HG03039 (cell line): Measurements from ENCODE around the gene ARPC3.
A peak's percentile ranks its signal among the peaks of the same experiment; 100 is the strongest.
"Not testable (repeated sequence)": the region's sequence is repeated elsewhere in the genome, so short reads cannot be mapped to it uniquely, and the experiment has no call there.

Experiments used
- ATAC-seq: cut with Tn5 transposase; IDR thresholded peaks from one replicate; pipeline ENCODE4 v1.9.1; 2021; ENCODE audit warnings: mild to moderate bottlenecking, moderate library complexity; ENCODE audit not compliant: unreplicated experiment

ARPC3 gene

DNA sequence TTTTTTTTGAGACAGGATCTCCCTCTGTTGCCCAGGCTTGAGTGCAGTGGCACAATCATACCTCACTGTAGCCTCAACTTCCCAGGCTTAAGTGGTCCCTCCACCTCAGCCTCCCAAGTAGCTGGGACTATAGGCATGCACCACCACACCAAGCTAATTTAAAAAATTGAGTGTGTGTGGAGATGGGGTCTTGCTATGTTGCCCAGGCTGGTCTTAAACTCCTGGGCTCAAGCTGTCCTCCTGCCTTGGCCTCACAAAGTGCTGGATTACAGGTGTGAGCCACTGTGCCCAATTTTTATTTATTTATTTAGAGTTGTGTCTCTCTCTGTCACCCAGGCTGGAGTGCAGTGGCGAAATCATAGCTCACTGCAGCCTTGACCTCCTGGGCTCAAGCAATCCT is 29.5 kb downstream of the ARPC3 start:
- ATAC-seq: not testable (repeated sequence)

DNA sequence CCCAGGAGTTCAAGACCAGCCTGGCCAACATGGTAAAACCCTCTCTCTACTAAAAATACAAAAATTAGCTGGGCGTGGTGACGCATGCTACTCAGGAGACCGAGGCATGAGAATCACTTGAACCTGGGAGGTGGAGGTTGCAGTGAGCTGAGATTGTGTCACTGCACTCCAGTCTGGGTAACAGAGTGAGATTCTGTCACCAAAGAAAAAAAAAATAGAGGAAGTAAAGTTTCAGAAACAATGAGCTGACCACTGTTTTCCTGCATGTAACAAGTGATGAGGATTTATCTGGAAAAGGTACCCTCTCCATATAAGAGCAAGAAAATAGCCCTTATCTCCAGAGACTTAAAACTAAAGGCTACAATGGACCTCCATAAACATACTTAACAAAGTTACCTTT is 33.0 kb downstream of the ARPC3 start:
- not testable (repeated sequence) for ATAC-seq

- ATAC-seq: not testable (repeated sequence)
Observed at GRCh38 chr12:110410086-110410485, 40.1 kb downstream of the ARPC3 start.

- not testable (repeated sequence) for ATAC-seq
Observed at GRCh38 chr12:110405126-110405662, 44.9 kb downstream of the ARPC3 start.

GRCh38 chr12:110403976-110404682 is 46.0 kb downstream of the ARPC3 start:
- ATAC-seq: no peak

DNA sequence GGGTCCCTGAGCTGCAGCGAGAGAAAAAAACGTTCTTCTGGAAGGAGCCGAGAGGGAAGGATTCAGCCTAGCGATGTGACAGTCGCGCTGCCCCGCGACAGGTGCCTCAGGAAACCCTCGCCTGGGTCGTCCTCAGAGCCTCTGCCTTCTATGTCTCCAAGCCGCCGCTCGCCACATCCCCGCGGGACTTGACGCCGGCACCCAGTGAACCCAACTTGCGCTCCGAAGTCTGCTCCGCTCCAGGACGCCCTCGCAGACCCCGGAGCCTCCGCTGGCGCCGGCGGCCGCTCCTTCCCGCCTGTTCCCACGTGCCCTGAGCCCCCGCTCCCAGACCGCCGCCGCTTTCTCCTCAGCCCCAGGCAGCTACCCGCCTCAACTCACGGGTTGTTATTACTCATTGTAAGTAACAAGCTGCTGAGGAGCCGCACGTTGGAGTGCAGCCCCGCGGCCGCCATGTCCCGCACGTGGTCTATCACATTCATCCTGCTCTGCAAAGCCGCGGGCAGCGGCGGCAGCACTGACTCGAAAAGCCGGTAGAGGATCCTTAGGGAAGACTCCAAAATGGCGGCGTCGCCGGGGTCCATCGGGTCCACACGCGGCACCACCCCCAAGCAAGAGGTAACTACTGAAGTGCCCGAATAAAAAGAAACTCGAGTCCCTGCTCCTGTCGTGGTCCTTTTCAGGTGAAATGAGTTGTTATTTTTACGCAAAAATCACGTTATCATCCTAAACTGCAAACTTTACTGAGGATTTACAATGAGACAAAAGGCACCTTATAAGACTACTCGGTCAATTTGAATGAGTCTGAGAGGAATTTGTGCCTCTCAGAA is 46.8 kb downstream of the ARPC3 start, which contains the start of gene ANAPC7:
ANAPC7 (minus strand) TSS at position 563 of the 830 bp plus-strand sequence; CDS start at position 482, 81 bp downstream.
- peak; percentile 67 for ATAC-seq
